GM23338 (cell line): Measurements from ENCODE around the gene SMC4.

Experiments used
- JUNB ChIP-seq: IDR thresholded peaks from one replicate; pipeline ENCODE4 v1.6.1; 2016; ENCODE audit warnings: antibody characterized with exemption; ENCODE audit not compliant: unreplicated experiment
- POLR2AphosphoS5 ChIP-seq: IDR thresholded peaks from 2 replicates; pipeline ENCODE4 v1.6.1; 2016; ENCODE audit warnings: antibody characterized with exemption, low read depth
- TF ChIP-seq, protein P1 (sequence below): IDR thresholded peaks from 2 replicates; pipeline ENCODE4 v1.6.1; 2016; ENCODE audit warnings: antibody characterized with exemption
- TF ChIP-seq, protein P2 (sequence below), 2 experiments: fragments of 200-600 bp in 1 of 2; sonication (generic) in 1 of 2; conservative IDR thresholded peaks; 2 replicates each; pipeline versions ENCODE4 v1.5.1 to v1.6.1; 2016 to 2017; ENCODE audit warnings: antibody characterized with exemption in 2 of 2, low read depth in 2 of 2, mild to moderate bottlenecking in 2 of 2, moderate library complexity in 1 of 2

DNA sequence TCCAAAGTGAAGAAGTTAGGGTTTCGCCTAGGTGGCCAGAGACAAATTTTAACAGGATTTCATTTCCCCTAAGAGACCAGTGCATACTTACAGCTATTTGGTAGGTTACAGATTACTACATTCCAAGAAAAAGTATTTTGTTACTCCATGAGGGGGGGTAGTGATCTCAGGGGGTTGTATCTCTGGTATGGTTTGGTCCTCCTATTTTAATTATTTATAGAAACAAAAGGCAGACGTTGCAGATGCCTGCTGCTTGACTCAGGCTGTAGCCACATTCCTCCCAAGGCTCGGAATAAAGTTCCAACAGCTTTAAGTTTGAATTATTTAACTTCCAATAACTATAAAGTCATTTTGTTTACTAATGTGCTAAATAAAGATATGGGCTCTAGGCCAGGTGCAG lies 51.4 kb downstream of the SMC4 start:
- TF ChIP-seq, protein P1, sequence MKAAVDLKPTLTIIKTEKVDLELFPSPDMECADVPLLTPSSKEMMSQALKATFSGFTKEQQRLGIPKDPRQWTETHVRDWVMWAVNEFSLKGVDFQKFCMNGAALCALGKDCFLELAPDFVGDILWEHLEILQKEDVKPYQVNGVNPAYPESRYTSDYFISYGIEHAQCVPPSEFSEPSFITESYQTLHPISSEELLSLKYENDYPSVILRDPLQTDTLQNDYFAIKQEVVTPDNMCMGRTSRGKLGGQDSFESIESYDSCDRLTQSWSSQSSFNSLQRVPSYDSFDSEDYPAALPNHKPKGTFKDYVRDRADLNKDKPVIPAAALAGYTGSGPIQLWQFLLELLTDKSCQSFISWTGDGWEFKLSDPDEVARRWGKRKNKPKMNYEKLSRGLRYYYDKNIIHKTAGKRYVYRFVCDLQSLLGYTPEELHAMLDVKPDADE = no peak
- TF ChIP-seq JUNB (no peak), POLR2AphosphoS5 (no peak)
- TF ChIP-seq, protein P2, sequence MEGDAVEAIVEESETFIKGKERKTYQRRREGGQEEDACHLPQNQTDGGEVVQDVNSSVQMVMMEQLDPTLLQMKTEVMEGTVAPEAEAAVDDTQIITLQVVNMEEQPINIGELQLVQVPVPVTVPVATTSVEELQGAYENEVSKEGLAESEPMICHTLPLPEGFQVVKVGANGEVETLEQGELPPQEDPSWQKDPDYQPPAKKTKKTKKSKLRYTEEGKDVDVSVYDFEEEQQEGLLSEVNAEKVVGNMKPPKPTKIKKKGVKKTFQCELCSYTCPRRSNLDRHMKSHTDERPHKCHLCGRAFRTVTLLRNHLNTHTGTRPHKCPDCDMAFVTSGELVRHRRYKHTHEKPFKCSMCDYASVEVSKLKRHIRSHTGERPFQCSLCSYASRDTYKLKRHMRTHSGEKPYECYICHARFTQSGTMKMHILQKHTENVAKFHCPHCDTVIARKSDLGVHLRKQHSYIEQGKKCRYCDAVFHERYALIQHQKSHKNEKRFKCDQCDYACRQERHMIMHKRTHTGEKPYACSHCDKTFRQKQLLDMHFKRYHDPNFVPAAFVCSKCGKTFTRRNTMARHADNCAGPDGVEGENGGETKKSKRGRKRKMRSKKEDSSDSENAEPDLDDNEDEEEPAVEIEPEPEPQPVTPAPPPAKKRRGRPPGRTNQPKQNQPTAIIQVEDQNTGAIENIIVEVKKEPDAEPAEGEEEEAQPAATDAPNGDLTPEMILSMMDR (conservative IDR thresholded peaks at IDR 0.05; ENCODE audit: low read depth in 2 of 2) = no peak
